Hepatocyte (in vitro differentiated cells): ENCODE measurements around the gene NPNT.

ENCODE experiments used
- EZH2 ChIP-seq: fragments of 200-600 bp; sonication (generic); IDR thresholded peaks from 2 replicates; pipeline ENCODE4 v1.6.1; 2016; ENCODE audit warnings: antibody characterized with exemption, mild to moderate bottlenecking, borderline replicate concordance
- EZH2phosphoT487 ChIP-seq: fragments of 200-600 bp; sonication (generic); IDR thresholded peaks from one replicate; pipeline ENCODE4 v1.6.1; 2018; ENCODE audit warnings: antibody characterized with exemption, mild to moderate bottlenecking, low read depth, moderate library complexity; ENCODE audit not compliant: unreplicated experiment, severe bottlenecking
- TF ChIP-seq, protein P1 (sequence below): fragments of 200-600 bp; sonication (generic); IDR thresholded peaks from 2 replicates; pipeline ENCODE4 v1.5.1; 2016; ENCODE audit warnings: antibody characterized with exemption, mild to moderate bottlenecking; ENCODE audit not compliant: poor library complexity

DNA sequence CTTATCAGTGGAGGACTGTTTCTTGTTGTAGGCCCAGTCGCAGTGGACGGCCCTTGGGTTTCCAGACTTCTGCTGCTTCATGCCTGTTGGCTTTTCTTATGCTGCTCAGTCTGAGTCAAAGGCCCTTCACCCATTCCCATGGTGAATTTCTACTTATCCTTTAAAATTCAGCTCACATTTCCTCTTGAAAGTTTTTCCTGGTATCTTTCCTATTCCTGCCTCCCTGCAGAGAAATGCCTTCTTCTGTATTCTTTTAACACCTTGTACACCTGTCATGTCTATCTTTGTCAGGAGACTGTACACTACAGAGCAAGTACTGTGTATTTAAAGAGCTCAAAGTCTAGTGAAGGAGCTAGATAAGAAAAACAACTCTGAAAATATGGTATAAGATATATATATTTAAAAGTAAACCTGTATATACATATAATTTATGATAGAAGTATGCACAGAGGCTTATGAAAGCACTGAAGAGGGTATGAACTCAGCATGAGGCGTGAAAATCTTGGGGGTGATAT lies 22.0 kb downstream of the NPNT start:
- TF ChIP-seq, protein P1, sequence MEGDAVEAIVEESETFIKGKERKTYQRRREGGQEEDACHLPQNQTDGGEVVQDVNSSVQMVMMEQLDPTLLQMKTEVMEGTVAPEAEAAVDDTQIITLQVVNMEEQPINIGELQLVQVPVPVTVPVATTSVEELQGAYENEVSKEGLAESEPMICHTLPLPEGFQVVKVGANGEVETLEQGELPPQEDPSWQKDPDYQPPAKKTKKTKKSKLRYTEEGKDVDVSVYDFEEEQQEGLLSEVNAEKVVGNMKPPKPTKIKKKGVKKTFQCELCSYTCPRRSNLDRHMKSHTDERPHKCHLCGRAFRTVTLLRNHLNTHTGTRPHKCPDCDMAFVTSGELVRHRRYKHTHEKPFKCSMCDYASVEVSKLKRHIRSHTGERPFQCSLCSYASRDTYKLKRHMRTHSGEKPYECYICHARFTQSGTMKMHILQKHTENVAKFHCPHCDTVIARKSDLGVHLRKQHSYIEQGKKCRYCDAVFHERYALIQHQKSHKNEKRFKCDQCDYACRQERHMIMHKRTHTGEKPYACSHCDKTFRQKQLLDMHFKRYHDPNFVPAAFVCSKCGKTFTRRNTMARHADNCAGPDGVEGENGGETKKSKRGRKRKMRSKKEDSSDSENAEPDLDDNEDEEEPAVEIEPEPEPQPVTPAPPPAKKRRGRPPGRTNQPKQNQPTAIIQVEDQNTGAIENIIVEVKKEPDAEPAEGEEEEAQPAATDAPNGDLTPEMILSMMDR, result no peak
- TF ChIP-seq EZH2phosphoT487 (no peak), EZH2 (no peak)
